Dendritic cell treated with granulocyte-macrophage colony-stimulating factor and Interleukin-4, amounts not matched to agents 40 ng/mL and 50 ng/mL, for 4 days (primary cell): ENCODE measurements around the gene ABHD17A.

Source experiments
- H3K27ac Mint-ChIP-seq: one replicate; pipeline ENCODE4 v1.8.0; 2022; ENCODE audit warnings: mild to moderate bottlenecking, mixed read lengths
- H3K27me3 Mint-ChIP-seq: one replicate; pipeline ENCODE4 v1.8.0; 2022; ENCODE audit warnings: mild to moderate bottlenecking, mixed read lengths
- H3K36me3 Mint-ChIP-seq: one replicate; pipeline ENCODE4 v1.8.0; 2022; ENCODE audit warnings: low read depth, mixed read lengths
- H3K4me1 Mint-ChIP-seq: one replicate; pipeline ENCODE4 v1.8.0; 2022; ENCODE audit warnings: low read depth, mixed read lengths
- H3K4me3 Mint-ChIP-seq: one replicate; pipeline ENCODE4 v1.8.0; 2022; ENCODE audit warnings: mild to moderate bottlenecking, moderate library complexity, mixed read lengths
- H3K9me3 Mint-ChIP-seq: one replicate; pipeline ENCODE4 v1.8.0; 2022; ENCODE audit warnings: mixed read lengths
- intact Hi-C: fragments of 100-400 bp; cut with micrococcal nuclease; formaldehyde crosslinking; loops from one replicate; pipeline ENCODE4 v1.15.0; 2022

Gene ABHD17A

DNA sequence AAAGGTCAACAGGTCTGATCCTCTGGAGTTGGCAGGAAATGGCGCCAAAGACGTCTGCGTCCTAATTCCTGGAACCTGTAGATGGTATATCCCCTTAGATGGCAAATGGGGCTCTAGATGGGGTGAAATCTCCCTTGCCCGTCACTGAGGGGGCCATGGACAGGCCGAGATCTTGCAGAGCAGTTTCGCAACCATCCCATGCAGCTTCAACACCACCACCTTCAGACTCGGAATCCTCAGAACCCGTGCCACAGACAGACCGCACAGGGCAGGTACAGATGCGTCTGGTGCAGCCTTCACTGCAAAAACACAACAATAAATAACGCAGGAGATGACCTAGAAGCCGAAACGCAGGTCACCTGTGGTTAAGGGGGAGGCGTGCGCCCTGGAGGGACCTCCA lies 54.7 kb downstream of the ABHD17A start:
- Mint-ChIP-seq H3K4me3 (no peak overlapping the region), H3K9me3 (no peaks in the 10 kb centered on the region), H3K4me1 (peaks cover 17% of the 10 kb centered on the region), H3K27me3 (no peaks in the 10 kb centered on the region), H3K27ac (no peak overlapping the region), H3K36me3 (peaks cover 97% of the 10 kb centered on the region)
- intact Hi-C loops: no loop called here

DNA sequence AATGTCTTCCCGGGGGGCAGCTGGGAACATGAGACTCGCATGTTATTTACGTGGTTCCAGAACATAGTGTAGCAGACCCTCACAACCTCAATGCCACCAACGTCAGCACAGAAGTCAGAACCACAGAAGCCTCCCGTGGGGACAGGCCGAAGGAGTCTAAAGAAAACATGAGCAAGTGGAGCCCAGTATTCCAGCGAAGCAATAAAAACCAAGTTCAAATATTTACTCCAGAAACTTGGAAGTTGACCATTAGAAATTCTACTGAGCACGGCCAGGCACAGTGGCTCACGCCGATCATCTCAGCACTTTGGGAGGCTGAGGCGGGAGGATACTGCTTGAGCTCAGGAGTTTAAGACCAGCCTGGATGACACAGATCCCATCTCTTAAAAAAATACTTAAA lies 55.3 kb downstream of the ABHD17A start:
- Mint-ChIP-seq H3K27me3 (no peaks in the 10 kb centered on the region), H3K27ac (no peak overlapping the region), H3K36me3 (peaks cover 100% of the 10 kb centered on the region), H3K9me3 (no peaks in the 10 kb centered on the region), H3K4me1 (peaks cover 17% of the 10 kb centered on the region), H3K4me3 (no peak overlapping the region)
- intact Hi-C loops: loop anchor here (5.0 kb wide), 1 partner anchor 43 kb away; no protein-coding TSS in a partner anchor

DNA sequence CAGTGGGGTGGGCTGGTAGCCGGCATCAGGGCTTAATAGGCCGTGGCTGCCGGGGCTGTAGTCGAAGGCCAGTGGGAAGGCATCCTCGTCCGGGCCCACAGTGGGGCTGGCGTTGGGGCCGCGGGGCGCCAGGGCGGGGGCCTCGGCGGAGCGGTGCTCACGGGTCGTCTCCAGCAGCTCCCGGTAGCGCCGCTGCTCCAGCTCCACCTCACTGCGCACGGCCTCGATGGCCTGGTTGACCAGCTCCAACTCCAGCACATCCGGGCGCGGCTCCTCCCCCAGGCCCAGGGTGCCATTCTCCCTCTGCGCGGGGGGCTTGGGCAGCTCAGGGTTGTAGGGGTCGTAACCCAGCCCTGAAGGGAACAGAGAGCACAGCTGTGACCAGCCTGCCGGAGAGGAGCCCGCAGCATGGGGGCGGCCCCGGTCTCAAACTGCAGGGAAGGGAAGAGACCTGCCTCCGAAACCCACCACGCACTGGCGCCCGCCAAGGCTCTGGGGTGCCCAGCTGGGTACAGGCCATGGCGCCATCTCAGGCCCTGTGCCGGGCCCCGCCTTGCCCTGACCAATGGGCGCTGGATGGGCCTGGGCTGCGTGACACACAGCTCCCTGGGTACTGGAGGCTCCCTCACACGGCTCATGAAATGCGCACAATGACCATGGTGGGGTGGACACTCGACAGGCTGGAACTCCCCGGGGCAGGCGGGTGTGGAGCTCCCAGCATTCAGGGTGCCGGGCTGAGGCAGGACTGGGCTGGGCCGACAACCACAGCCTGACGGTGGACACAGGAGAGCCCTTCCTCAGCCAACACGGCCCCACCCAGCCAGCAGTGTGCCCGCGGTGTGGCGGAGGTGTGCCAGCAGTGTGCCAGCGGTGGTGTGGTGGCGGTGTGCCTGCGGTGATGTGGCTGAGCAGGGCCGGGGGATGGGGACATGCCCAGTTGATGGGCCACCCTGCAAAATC lies 56.7 kb downstream of the ABHD17A start:
- Mint-ChIP-seq H3K27ac (no peak overlapping the region), H3K9me3 (no peaks in the 10 kb centered on the region), H3K27me3 (no peaks in the 10 kb centered on the region), H3K4me1 (peaks cover 17% of the 10 kb centered on the region), H3K36me3 (peaks cover 100% of the 10 kb centered on the region), H3K4me3 (no peak overlapping the region)
- intact Hi-C loops: loop anchor here (5.0 kb wide), 1 partner anchor 41 kb away; no protein-coding TSS in a partner anchor

DNA sequence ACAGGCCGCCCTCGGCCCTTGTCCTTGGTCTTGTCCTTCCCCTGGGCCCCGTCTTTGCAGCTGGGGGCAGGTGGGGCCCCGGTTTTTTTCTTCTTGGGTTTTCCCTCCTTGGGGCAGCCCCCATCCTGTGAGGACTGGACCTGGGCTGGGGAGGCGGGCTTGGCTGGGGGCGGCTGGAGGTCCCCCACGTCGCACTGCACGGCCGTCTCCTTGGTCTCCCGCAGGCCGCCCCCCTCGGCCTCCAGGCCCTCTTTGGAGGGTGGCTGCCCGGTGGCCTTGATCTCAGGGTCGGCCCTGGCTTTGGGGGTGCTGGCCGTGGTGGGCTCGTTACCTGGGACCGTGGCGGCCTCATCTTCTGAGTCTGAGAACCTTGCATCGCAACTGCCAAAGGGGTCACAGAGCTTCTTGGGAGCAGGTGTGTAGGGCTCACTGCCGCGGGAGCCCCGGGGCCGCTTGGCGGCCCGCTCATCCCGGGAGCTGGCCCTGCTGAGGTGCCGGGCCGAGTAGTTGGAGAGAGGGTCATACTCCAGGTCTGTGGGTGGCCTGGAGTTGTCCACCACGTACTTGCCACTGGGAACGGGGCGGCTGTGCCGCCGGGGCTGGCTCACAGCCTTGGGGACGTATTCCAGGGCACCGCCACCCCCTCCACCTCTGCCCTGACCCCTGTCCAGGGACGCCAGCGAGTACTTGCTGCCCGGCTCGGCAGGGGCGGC lies 57.6 kb downstream of the ABHD17A start:
- H3K36me3 Mint-ChIP-seq: peaks cover 100% of the 10 kb centered on the region
- no peaks in the 10 kb centered on the region for H3K27me3 Mint-ChIP-seq
- H3K27ac Mint-ChIP-seq: no peak overlapping the region
- intact Hi-C loops: loop anchor here (5.0 kb wide), 1 partner anchor 40 kb away; no protein-coding TSS in a partner anchor
- no peak overlapping the region for H3K4me3 Mint-ChIP-seq
- H3K9me3 Mint-ChIP-seq: no peaks in the 10 kb centered on the region
- peaks cover 17% of the 10 kb centered on the region for H3K4me1 Mint-ChIP-seq
